Thyroid gland (tissue), 4 donors: ENCODE data around the gene COX4I2. TPM values are rescaled to one million over a fixed set of nuclear protein-coding genes. Genes with fewer than 3 reads are reported as not detected.
"Not testable (repeated sequence)": the region's sequence is repeated elsewhere in the genome, so short reads cannot be mapped to it uniquely, and the experiment has no call there.

Source experiments
- DNase-seq, 2 donors: peaks; one replicate each; pipeline ENCODE4 v3.0.0-alpha.2; 2019
- H3K27ac ChIP-seq, 3 donors: fragments of 200-600 bp; sonication (generic); 1 replicate in 2 of 3; 2 replicates in 1 of 3; pipeline ENCODE4 v1.5.1; 2016 to 2019; ENCODE audit warnings: mild to moderate bottlenecking in 1 of 3, moderate library complexity in 1 of 3
- H3K27me3 ChIP-seq: fragments of 200-600 bp; sonication (generic); one replicate; pipeline ENCODE4 v1.5.1; 2019
- H3K36me3 ChIP-seq, 2 donors: fragments of 200-600 bp; sonication (generic); one replicate each; pipeline ENCODE4 v1.5.1; 2016 to 2019
- H3K4me1 ChIP-seq, 2 donors: fragments of 200-600 bp; sonication (generic); one replicate each; pipeline ENCODE4 v1.5.1; 2017 to 2019
- H3K4me3 ChIP-seq, 3 donors: fragments of 200-600 bp; sonication (generic); replicated peaks in 1 of 3; 1 replicate in 2 of 3; 2 replicates in 1 of 3; pipeline ENCODE4 v1.5.1; 2016; ENCODE audit warnings: mild to moderate bottlenecking in 1 of 3
- H3K9me3 ChIP-seq: fragments of 200-600 bp; sonication (generic); one replicate; pipeline ENCODE4 v1.5.1; 2017
- POLR2A ChIP-seq, 2 donors: fragments of 450-650 bp; IDR thresholded peaks; one replicate each; pipeline ENCODE4 v1.6.1; 2017; ENCODE audit warnings: antibody characterized with exemption in 2 of 2, mild to moderate bottlenecking in 2 of 2, moderate library complexity in 1 of 2
- WGBS, 2 donors: methylation state at CpG; one replicate each; pipeline ENCODE4 v1.1.5; 2017; 5-methylcytosine and 5-hydroxymethylcytosine counted together
- intact Hi-C: fragments of 100-400 bp; cut with DNase I; formaldehyde crosslinking; loops from one replicate; pipeline ENCODE4 v1.15.1; 2023
- total RNA-seq, 4 donors: library from RNA; depleted of rRNA; stranded (reverse); fragments of >200 nt; gene quantifications; one replicate each; pipeline ENCODE4 v1.2.3, GENCODE V29; 2016
- TF ChIP-seq, protein P1 (sequence below), 6 experiments: fragments of 200-600 bp in 3 of 6; fragments of 450-650 bp in 3 of 6; sonication (generic) in 3 of 6; IDR thresholded peaks; one replicate each; pipeline ENCODE4 v1.5.1; 2016 to 2019; ENCODE audit warnings: antibody characterized with exemption in 6 of 6, mild to moderate bottlenecking in 2 of 6, inconsistent platforms in 1 of 6, moderate library complexity in 1 of 6

COX4I2 gene
- total RNA-seq, 4 donors from 2014 or later, result 1.1 to 4.8 (median 3.4) TPM

DNA sequence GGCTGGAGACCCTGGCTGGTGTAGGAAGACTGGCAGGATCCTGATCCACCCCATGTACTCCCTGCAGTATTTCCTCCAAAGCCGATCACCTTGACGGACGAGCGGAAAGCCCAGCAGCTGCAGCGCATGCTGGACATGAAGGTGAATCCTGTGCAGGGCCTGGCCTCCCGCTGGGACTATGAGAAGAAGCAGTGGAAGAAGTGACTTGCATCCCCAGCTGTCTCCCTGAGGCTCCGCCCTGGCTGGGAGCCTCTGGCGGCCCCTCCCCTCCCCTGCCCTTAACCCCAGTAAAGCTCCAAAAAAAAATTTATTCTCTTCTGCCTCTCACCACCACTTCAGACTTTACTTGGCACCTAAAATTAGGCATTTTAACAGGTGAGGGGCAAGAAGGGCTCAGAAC lies 7.0 kb downstream of the COX4I2 start:
- DNase-seq, result no peak
- H3K9me3 ChIP-seq, result no peaks in the 10 kb centered on the region
- no peak overlapping the region for H3K27ac ChIP-seq
- H3K4me1 ChIP-seq, result no peaks in the 10 kb centered on the region
- no peaks in the 10 kb centered on the region for H3K36me3 ChIP-seq
- TF ChIP-seq POLR2A (IDR thresholded peaks at IDR 0.05), result no peak
- TF ChIP-seq, protein P1, sequence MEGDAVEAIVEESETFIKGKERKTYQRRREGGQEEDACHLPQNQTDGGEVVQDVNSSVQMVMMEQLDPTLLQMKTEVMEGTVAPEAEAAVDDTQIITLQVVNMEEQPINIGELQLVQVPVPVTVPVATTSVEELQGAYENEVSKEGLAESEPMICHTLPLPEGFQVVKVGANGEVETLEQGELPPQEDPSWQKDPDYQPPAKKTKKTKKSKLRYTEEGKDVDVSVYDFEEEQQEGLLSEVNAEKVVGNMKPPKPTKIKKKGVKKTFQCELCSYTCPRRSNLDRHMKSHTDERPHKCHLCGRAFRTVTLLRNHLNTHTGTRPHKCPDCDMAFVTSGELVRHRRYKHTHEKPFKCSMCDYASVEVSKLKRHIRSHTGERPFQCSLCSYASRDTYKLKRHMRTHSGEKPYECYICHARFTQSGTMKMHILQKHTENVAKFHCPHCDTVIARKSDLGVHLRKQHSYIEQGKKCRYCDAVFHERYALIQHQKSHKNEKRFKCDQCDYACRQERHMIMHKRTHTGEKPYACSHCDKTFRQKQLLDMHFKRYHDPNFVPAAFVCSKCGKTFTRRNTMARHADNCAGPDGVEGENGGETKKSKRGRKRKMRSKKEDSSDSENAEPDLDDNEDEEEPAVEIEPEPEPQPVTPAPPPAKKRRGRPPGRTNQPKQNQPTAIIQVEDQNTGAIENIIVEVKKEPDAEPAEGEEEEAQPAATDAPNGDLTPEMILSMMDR (IDR thresholded peaks at IDR 0.05), result no peak
- H3K4me3 ChIP-seq, result no peak overlapping the region
- 81 to 87% methylated on average over 8 of the region's 8 CpGs for WGBS, 2 donors
- H3K27me3 ChIP-seq, result no peaks in the 10 kb centered on the region
- intact Hi-C loops, result no loop called here

DNA sequence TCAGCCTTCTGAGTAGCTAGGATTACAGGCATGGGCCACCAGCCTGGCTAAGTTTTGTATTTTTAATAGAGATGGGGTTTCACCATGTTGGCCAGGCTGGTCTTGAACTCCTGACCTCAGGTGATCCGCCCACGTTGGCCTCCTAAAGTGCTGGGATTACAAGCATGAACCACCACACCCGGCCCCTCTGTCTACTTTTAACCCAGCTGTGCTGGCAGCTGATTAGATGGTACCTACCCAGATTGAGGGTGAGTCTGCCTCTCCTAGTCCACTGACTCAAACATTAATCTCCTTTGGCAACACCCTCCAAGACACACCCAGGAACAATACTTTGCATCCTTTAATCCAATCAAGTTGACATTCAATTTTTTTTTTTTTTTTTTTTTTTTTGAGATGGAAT lies 10.4 kb downstream of the COX4I2 start:
- intact Hi-C loops, H3K4me1 ChIP-seq, H3K9me3 ChIP-seq, H3K27ac ChIP-seq, H3K36me3 ChIP-seq, DNase-seq, H3K4me3 ChIP-seq, H3K27me3 ChIP-seq: not testable (repeated sequence)
- 74 to 94% methylated on average over 3 of the region's 3 CpGs for WGBS, 2 donors

DNA sequence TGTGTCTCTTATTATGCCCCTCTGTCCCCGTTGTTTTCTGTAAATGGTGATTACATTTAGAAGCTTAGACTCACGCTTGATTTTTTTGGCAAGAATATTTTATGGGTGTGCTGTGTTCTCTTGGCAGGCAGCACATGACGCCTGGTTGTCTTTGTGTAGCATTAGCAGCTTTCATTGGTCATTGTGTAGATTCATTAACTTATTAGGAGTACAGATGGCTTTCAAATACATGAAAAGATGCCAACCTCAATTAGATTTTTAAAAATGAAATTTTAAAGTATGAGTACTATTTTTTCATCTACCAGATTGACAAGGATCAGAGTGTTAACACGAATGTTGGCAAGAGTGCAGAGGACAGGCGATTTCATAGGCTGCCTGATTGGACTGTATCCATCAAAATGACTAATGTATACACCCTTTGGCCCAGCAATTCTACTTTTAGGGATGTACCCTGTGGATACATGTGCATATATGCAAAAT lies 15.2 kb downstream of the COX4I2 start:
- WGBS, 2 donors, result 56 to 68% methylated on average over 5 of the region's 5 CpGs
- H3K4me3 ChIP-seq, result no peak overlapping the region
- H3K27me3 ChIP-seq, result no peaks in the 10 kb centered on the region
- intact Hi-C loops, result loop anchor here (10.0 kb wide), 1 partner anchor 172 kb away; no protein-coding TSS in a partner anchor
- peaks cover 0 to 6% of the 10 kb centered on the region in 2 donors for H3K4me1 ChIP-seq
- no peaks in the 10 kb centered on the region for H3K36me3 ChIP-seq
- no peaks in the 10 kb centered on the region for H3K9me3 ChIP-seq
- no peak for TF ChIP-seq POLR2A (IDR thresholded peaks at IDR 0.05)
- TF ChIP-seq, protein P1 (IDR thresholded peaks at IDR 0.05), result no peak
- DNase-seq, result no peak
- H3K27ac ChIP-seq, result no peak overlapping the region

DNA sequence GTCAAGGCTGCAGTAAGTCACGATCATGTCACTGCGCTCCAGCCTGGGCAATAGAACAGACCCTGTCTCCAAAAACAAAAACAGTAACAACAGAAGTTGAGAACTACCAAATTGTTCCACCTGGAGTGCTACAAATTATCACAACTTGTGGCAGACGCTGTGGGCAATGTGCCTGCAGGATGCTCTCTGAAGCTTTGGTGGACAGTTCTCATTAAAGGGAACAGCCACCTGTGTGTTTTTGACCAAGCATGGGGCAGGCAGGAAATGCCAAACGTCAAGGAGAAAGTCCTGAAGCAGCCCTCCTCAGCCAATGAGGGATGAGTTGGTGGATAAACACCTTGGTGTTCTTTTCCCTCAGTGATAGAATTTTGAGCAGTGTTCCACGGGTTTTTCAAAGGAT lies 15.8 kb downstream of the COX4I2 start:
- no peak for TF ChIP-seq POLR2A (IDR thresholded peaks at IDR 0.05)
- TF ChIP-seq, protein P1 (IDR thresholded peaks at IDR 0.05), result no peak
- no peaks in the 10 kb centered on the region for H3K9me3 ChIP-seq
- H3K36me3 ChIP-seq, result no peaks in the 10 kb centered on the region
- 43 to 53% methylated on average over 5 of the region's 5 CpGs for WGBS, 2 donors
- no peak overlapping the region for H3K27ac ChIP-seq
- H3K4me3 ChIP-seq, result no peak overlapping the region
- H3K27me3 ChIP-seq, result no peaks in the 10 kb centered on the region
- intact Hi-C loops, result loop anchor here (10.0 kb wide), 1 partner anchor 171 kb away; no protein-coding TSS in a partner anchor
- DNase-seq, result no peak
- peaks cover 0 to 6% of the 10 kb centered on the region in 2 donors for H3K4me1 ChIP-seq

DNA sequence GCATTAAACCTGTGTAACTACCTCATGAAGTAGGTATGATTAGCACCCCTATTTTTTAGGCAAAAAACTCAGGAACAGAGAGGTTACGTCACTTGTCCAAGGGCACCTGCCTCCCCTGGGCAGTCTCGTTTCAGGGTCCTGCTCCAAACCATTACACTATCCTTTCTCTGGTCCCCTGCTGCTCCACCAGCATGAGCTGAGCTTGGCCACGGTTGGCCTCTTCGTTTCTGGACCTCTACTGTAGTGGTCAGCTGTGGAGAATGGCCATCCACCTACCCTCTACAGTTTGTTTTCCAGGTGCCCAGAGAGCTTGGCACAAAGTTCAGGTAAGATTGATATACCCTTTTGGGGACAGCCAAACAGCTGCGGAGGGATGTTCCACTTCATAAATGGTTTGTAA lies 16.8 kb downstream of the COX4I2 start:
- 79 to 83% methylated on average over 5 of the region's 5 CpGs for WGBS, 2 donors
- intact Hi-C loops, result loop anchor here (10.0 kb wide), 1 partner anchor 170 kb away; no protein-coding TSS in a partner anchor

DNA sequence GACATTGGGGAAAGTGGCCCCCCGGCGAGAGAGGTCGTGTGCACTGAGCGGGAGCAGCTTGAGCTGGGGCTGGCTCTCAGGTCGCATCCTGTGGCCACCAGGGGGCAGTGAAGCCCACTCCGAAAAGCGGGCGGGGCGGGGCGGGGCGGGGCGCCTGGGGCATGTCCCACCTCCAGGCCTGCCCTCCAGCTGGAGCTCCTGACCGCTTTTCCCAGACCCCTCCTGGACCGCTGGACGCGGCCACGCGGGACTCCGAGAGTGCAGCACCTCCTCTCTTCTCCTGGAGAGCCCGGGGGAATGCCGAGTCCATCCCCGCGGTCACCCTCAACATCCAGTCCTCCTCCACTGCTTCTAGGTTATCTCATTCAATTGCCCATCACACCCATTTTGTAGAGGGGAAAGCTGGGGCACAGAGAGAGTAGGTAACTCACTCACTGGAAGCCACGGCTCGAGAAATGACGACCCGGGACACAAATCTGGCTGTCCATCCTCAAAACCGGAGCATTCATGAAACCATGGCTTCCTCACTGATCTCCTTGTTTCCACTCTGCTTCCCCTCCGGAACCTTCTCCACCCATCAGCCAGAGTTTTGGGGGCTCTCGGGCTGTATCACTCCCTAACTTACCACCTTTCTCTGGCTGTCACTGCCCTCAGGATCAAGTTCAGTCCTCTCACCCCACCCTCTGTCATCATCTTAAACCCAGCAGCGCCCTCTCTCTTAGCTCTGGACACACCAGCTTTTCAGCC lies 24.1 kb downstream of the COX4I2 start:
- peaks cover 8 to 19% of the 10 kb centered on the region in 2 donors for H3K36me3 ChIP-seq
- no peaks in the 10 kb centered on the region for H3K27me3 ChIP-seq
- peaks cover 26 to 51% of the 10 kb centered on the region in 2 donors for H3K4me1 ChIP-seq
- DNase-seq, result peak; percentile 78 to 81
- H3K9me3 ChIP-seq, result no peaks in the 10 kb centered on the region
- H3K4me3 ChIP-seq, result no peak overlapping the region
- TF ChIP-seq POLR2A (IDR thresholded peaks at IDR 0.05), result peak in 1 of 2 donors; percentile 66
- TF ChIP-seq, protein P1 (IDR thresholded peaks at IDR 0.05), result peak; percentile 44 to 85 (median 66)
- 16 to 17% methylated on average over 13 to 14 of the region's 31 CpGs for WGBS, 2 donors
- intact Hi-C loops, result loop anchor here (2.0 kb wide), 1 partner anchor 63 kb away; no protein-coding TSS in a partner anchor
- H3K27ac ChIP-seq, result peak overlapping the region; percentile 59 to 69 (median 68)

More for the DNA sequence above, 16.8 kb downstream of the COX4I2 start:
- Histone ChIP-seq H3K36me3 (no peaks in the 10 kb centered on the region), H3K27ac (no peak overlapping the region), H3K4me1 (peaks cover 0 to 6% of the 10 kb centered on the region in 2 donors), H3K9me3 (no peaks in the 10 kb centered on the region), H3K4me3 (no peak overlapping the region), H3K27me3 (no peaks in the 10 kb centered on the region)
- no peak for DNase-seq
- no peak for TF ChIP-seq POLR2A (IDR thresholded peaks at IDR 0.05)
